DMS79 treated with DMSO at 0.1 percent for 48 hours (cell line): Measurements from ENCODE around the gene PLA2G2D.

Experiments
- DNase-seq: peaks from one replicate; lab custom pipeline; 2025; lab: John Stamatoyannopoulos, UW

PLA2G2D gene

DNA sequence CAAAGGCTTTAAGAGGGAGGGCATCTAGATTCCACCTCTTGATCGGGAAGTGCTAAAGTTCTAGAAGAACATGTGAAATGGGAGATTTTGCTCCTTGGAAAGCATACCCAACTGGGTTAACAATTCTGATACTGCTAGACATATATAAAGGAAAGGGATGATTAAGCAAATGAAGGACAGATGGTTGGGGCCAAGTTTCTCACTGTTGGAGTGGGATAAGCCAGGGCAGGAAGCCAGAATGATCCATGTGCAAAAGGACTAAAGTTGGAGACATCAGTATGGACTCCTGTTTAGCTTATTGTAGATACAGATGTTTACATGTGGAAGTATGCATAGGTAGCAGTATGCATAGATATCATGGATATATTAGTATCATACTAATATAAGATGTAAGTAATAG is 32.5 kb downstream of the PLA2G2D start:
- no peak for DNase-seq

DNA sequence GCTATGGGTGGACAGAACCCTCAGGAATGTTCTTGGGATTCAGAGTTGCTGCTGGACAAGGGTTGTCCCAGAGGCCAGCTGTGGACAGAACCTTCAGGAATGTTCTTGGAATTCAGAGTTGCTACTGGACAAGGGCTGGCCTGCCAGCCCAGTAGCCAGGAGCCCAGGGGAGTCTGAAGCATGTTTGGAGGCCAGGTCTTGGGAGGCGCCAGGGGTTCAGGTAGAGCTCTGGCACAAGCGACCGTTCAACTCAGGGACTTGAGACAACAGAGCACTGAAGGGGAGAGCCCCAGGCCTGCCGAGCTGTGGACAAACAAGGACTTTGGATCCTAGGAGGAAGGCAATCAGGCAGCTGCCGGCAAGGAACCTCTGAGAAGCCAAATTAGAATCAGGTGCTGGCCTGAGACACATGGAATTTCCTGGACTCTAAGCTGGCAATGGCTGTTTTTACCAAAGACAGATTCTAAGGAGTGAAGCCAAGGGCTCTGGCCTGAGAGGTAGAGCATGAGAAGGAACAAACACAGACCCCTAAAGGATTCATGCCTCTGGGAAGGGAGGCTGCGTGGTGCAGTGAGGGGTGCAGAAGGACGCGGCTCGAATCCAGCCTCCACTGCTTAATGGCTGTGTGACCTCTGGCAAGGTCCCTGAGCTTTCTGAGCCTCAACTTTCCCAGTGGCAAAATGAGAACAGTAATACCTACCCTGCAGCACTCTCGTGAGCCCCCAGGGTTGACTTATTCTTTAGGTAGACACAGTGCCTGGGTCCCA is 36.0 kb downstream of the PLA2G2D start:
- no peak for DNase-seq

GRCh38 chr1:20082772-20083171 is 36.6 kb downstream of the PLA2G2D start:
- DNase-seq = no peak

GRCh38 chr1:20081353-20081810 is 38.0 kb downstream of the PLA2G2D start:
- no peak for DNase-seq

- DNase-seq = no peak
Observed at GRCh38 chr1:20080441-20081352, 38.6 kb downstream of the PLA2G2D start.

DNA sequence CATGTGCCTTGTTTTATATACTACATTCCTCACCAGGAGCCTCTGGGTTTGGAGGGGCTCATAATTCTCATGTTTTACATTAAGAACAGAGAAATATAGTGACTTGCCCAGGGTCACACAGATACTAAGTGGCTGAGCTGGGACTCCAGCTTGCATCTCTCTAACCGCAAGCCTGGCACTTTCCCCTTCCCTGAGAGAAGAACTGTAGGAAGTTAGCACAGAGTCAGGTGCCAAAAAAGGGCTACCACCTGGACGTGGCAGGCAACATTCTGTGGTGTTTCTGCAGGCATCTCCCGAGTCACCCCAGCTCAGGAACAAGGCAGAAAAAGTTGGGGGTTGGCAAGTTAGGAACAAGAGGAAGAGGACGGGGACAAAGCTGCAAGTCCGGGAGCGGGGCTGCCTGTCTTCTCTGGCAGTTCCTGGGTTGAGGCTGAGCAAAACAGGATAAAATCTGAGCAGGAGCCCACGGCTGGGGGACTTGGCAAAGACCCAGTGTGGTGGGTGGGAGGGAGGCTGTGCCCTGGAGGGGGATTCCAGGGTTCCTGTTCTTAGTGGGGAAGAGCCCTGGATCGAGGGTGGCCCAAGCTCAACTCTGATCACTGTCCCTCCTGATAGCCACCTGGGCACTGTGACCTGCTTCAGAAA is 39.6 kb downstream of the PLA2G2D start:
- DNase-seq = no peak

DNA sequence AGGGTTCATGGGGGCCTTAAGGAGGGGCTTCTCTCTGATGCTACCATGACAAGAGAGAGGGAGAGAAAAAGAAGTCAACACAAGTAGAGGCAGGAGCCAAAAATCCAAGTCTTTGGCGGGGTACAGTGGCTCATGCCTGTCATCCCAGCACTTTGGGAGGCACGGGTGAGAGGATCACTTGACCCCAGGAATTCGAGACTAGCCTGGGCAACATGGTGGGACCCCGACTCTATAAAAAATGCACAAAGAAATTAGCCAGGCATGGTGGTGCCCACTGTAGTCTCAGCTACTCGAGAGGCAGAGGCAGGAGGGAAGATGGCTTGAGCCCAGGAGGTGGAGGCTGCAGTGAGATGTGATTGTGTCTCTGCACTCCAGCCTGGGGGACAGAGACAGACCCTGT is 40.6 kb downstream of the PLA2G2D start:
- DNase-seq = no peak

DNA sequence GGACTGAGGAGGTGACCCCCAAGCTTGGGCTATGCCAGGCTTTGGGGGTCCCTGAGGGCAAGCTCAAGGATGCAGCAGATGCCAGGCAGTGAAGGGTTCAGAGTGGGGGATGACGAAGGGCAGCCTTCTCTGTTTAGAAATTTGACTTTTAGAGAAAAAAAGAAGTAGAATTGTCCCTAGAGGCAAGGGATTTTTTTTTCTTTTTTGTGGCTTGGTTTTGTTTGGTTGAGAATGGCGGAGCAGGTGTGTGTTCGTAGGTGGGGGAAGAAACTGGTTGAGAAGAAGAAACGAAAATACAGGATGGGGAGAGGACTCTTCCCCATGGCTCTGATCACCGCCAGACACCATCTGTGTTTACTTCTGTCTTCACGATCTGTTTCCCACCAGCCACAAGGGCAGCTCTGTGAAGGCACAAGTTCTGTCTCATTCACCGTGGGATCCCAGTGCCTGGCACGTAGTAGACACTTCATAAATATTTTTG is 41.1 kb downstream of the PLA2G2D start:
- DNase-seq = no peak

GRCh38 chr1:20076710-20077461 is 42.5 kb downstream of the PLA2G2D start:
- DNase-seq = no peak

DNA sequence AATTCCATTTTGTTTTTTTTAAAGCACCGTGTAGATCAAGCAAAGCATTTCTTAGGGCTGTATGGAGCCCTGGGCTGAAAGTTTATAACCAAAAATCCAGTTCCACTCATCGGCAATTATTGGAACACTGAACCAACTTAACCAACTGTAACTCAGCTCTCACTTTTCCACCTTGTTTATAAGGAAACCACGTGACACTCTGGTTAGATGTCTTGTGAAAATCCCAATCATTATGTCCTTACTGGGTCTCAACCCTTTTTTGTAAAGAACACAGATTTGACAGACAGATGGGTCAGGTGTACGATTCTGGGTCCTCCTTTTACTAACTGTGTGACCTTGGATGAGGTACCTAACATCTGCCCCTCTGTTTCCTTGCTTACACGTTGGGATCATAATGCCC is 43.1 kb downstream of the PLA2G2D start:
- no peak for DNase-seq

DNA sequence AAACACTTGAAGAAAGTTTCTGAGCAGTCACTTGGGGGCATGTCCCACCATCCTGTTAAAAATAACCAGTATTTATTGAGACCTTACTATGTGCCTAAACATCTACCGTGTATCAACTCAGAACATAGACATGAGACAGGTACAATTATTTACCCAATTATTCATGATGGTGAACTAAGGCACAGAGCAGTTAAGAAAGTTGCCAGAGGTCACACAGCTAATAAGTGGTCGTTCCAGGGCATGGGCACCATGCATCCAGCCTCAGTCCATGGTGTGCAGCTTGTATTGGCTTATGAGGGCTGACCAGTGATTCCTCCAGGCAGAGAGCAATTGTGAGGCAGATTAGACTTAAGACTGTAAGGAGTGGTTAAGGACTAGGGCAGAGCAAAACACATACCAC is 44.0 kb downstream of the PLA2G2D start:
- DNase-seq = no peak

DNA sequence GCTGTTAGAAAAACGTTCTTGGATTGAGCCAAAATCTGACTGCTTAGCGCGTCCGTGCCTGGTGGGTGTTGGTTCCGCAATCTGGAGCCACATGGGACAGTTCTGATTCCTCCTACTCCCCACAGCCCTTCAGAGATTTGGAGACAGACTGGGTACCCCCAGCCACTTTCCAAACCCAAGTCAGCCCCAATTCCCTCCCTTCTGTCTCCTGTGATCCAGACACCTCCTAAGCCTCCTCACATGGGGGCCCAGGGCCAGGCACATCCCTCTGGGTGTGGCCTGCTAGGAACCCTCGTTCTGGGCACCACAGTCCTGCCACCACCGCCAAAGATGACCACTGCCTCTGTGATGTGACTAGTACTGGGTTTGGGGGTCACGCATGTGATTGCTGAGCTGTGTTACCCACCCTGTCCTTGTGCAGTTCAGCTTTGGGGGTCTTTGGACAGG is 44.6 kb downstream of the PLA2G2D start:
- no peak for DNase-seq

GRCh38 chr1:20074055-20074724 is 45.1 kb downstream of the PLA2G2D start:
- DNase-seq = no peak

GRCh38 chr1:20073256-20073655 is 46.1 kb downstream of the PLA2G2D start:
- DNase-seq = no peak

DNA sequence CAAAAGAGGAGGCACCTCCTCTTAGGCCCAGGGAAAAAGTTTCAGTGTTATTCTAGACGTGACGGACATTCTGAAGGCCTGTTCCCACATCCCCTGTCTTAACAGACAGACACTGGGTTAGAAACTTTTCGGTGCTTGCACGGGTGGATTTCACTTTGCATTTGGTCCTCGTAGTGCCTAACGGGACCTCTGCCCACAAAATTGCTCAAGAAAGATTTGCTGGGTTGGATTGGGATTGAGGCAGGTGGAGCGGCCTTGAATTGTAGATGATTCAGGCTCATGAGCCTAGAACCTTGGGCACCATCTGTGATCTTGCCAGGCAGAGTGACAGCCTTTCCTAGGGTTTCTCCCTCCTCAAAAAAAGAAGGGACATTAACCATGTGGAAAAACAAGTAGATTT is 46.6 kb downstream of the PLA2G2D start:
- no peak for DNase-seq

DNA sequence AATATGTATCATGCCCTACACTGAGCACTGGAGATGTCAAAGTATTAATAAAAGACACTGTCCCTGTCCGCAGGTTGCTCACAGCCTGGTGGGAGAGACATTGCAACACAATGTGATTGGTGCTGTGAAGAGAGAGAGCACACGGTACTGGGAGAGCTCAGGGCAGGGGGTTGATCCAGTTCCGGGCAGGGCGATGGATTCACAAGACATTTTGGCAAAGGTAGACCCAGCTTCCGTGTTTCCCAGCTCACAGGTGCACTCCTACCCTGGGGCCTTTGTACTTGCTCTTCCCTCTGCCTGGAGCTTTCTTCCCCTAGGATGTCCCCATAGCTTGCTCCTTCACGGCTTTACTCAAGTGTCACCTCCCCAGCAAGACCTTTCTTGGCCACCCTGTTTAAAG is 47.9 kb downstream of the PLA2G2D start:
- DNase-seq = no peak

GRCh38 chr1:20070357-20070756 is 49.0 kb downstream of the PLA2G2D start:
- DNase-seq = no peak

- DNase-seq = no peak
Observed at GRCh38 chr1:20069874-20070273, 49.5 kb downstream of the PLA2G2D start, which contains the start of gene PLA2G5. Gene PLA2G5, plus strand, starts transcription at chr1:20070194. Its CDS starts 14,637 bp downstream, at chr1:20084831.

- no peak for DNase-seq
Observed at GRCh38 chr1:20068722-20069121, 50.6 kb downstream of the PLA2G2D start.

DNA sequence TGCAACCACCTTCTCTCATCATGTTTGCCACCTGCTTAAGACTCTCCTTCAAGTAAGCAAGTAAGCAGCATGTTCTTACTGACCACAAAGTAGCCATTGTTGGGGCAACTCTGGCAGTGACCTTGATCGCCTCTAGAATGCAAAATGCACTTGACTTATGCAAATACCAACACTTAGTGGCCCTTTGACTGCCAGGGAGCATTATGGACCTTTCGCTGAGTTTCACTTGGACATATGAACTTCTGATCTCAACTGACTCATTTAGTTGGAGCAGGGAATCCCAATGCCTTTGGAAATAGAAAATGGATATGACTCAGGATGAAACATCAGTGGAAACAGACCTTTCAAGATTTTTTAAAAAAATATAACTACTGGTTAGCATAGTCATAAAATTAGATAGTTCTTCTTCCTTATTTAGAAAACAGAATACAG is 55.5 kb downstream of the PLA2G2D start:
- DNase-seq = no peak
